Neural progenitor cell (in vitro differentiated cells): ENCODE results near the gene SCAP. TPM values are rescaled to one million over a fixed set of nuclear protein-coding genes. Genes with fewer than 3 reads are reported as not detected.
A peak's percentile ranks its signal among the peaks of the same experiment; 100 is the strongest.

Source experiments
- DNase-seq: peaks from one replicate; pipeline ENCODE4 v3.0.0-alpha.2; 2016; ENCODE audit warnings: low spot score
- H2AFZ ChIP-seq: fragments of 200-600 bp; sonication (generic); replicated peaks from 2 replicates; pipeline ENCODE4 v1.6.1; 2016; ENCODE audit warnings: antibody characterized with exemption
- H3F3A ChIP-seq: fragments of 200-600 bp; sonication (generic); 2 replicates; pipeline ENCODE4 v1.6.1; 2016; ENCODE audit warnings: antibody characterized with exemption, low read depth
- H3K27ac ChIP-seq: fragments of 200-600 bp; sonication (generic); 2 replicates; pipeline ENCODE4 v1.5.1; 2016; ENCODE audit warnings: mild to moderate bottlenecking
- H3K27me3 ChIP-seq: fragments of 200-600 bp; sonication (generic); 2 replicates; pipeline ENCODE4 v1.6.1; 2016; ENCODE audit warnings: mild to moderate bottlenecking, moderate library complexity
- H3K36me3 ChIP-seq: fragments of 200-600 bp; sonication (generic); 2 replicates; pipeline ENCODE4 v1.5.1; 2016
- H3K4me1 ChIP-seq: fragments of 200-600 bp; sonication (generic); 2 replicates; pipeline ENCODE4 v1.6.1; 2016; ENCODE audit warnings: mixed run types
- H3K4me2 ChIP-seq: fragments of 200-600 bp; sonication (generic); 2 replicates; pipeline ENCODE4 v1.6.1; 2016
- H3K4me3 ChIP-seq: fragments of 200-600 bp; sonication (generic); 2 replicates; pipeline ENCODE4 v1.5.1; 2016
- H3K79me2 ChIP-seq: fragments of 200-600 bp; sonication (generic); 2 replicates; pipeline ENCODE4 v1.6.1; 2016; ENCODE audit warnings: low read depth
- H3K9ac ChIP-seq: fragments of 200-600 bp; sonication (generic); 2 replicates; pipeline ENCODE4 v1.6.1; 2016
- H3K9me3 ChIP-seq: fragments of 200-600 bp; sonication (generic); 2 replicates; pipeline ENCODE4 v1.5.1; 2016; ENCODE audit warnings: low read depth
- H4K20me1 ChIP-seq: fragments of 200-600 bp; sonication (generic); 2 replicates; pipeline ENCODE4 v1.6.1; 2016; ENCODE audit warnings: low read depth
- H3K27ac Mint-ChIP-seq: 3 replicates; pipeline ENCODE4 v1.8.0; 2021; ENCODE audit warnings: mixed read lengths
- H3K27me3 Mint-ChIP-seq: 2 replicates; pipeline ENCODE4 v1.8.0; 2022; ENCODE audit warnings: low read depth, mild to moderate bottlenecking, inconsistent platforms, moderate library complexity, mixed read lengths; ENCODE audit not compliant: insufficient read depth
- H3K36me3 Mint-ChIP-seq: 3 replicates; pipeline ENCODE4 v1.8.0; 2021; ENCODE audit warnings: mixed read lengths
- H3K4me1 Mint-ChIP-seq: 3 replicates; pipeline ENCODE4 v1.8.0; 2021; ENCODE audit warnings: mixed read lengths
- H3K4me3 Mint-ChIP-seq: 3 replicates; pipeline ENCODE4 v1.8.0; 2021; ENCODE audit warnings: mild to moderate bottlenecking, moderate library complexity, mixed read lengths
- H3K9me3 Mint-ChIP-seq: 3 replicates; pipeline ENCODE4 v1.8.0; 2020; ENCODE audit warnings: mixed read lengths
- EZH2 ChIP-seq: fragments of 200-600 bp; sonication (generic); IDR thresholded peaks from 2 replicates; pipeline ENCODE4 v1.6.1; 2017; ENCODE audit warnings: antibody characterized with exemption, mild to moderate bottlenecking, moderate library complexity
- EZH2phosphoT487 ChIP-seq: fragments of 200-600 bp; sonication (generic); IDR thresholded peaks from 2 replicates; pipeline ENCODE4 v1.6.1; 2017; ENCODE audit warnings: antibody characterized with exemption
- total RNA-seq: library from RNA; depleted of rRNA; stranded (reverse); fragments of >200 nt; gene quantifications from 2 replicates; pipeline ENCODE4 v1.2.3, GENCODE V29; 2015; ENCODE audit warnings: low replicate concordance
- TF ChIP-seq, protein P1 (sequence below): fragments of 200-600 bp; sonication (generic); IDR thresholded peaks from 2 replicates; pipeline ENCODE4 v1.5.1; 2017; ENCODE audit warnings: antibody characterized with exemption, mild to moderate bottlenecking

SCAP gene
- total RNA-seq, 1 donor from 2014 or later, result 33.0 TPM

DNA sequence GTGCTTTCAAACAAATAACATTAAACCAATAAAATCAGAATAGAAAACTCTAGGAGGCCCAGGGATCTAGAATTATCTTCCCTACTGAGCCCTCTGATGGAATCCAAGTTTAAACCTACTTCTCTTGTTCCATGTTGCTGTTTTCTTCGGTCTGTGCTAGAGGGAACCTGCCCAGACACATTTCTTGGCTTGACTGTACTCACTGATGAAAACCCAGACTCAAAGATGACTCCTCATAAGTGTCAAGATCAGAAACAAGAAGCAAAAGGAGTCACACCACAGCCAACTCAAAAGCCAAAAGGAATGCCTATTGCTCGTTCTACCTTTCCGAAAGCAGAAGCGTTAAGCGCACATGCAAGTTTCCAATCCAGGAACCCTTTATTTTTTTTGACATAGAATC lies 31.6 kb downstream of the SCAP start:
- Histone ChIP-seq H4K20me1 (no peaks in the 10 kb centered on the region), H3K27ac (no peak overlapping the region)
- no peak overlapping the region for H3K4me3 Mint-ChIP-seq

GRCh38 chr3:47443611-47443995 lies 32.1 kb downstream of the SCAP start:
- peaks cover 4% of the 10 kb centered on the region for H3K4me1 Mint-ChIP-seq
- TF ChIP-seq EZH2phosphoT487 (no peak), EZH2 (no peak)
- TF ChIP-seq, protein P1, sequence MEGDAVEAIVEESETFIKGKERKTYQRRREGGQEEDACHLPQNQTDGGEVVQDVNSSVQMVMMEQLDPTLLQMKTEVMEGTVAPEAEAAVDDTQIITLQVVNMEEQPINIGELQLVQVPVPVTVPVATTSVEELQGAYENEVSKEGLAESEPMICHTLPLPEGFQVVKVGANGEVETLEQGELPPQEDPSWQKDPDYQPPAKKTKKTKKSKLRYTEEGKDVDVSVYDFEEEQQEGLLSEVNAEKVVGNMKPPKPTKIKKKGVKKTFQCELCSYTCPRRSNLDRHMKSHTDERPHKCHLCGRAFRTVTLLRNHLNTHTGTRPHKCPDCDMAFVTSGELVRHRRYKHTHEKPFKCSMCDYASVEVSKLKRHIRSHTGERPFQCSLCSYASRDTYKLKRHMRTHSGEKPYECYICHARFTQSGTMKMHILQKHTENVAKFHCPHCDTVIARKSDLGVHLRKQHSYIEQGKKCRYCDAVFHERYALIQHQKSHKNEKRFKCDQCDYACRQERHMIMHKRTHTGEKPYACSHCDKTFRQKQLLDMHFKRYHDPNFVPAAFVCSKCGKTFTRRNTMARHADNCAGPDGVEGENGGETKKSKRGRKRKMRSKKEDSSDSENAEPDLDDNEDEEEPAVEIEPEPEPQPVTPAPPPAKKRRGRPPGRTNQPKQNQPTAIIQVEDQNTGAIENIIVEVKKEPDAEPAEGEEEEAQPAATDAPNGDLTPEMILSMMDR, result no peak
- Histone ChIP-seq H3K9ac (no peak overlapping the region), H3K4me3 (no peak overlapping the region), H3K27ac (no peak overlapping the region), H3F3A (peaks cover 3% of the 10 kb centered on the region), H3K36me3 (no peaks in the 10 kb centered on the region), H3K27me3 (no peaks in the 10 kb centered on the region), H3K4me1 (no peaks in the 10 kb centered on the region), H3K4me2 (no peak overlapping the region), H3K79me2 (peaks cover 40% of the 10 kb centered on the region), H2AFZ (no peak overlapping the region), H4K20me1 (no peaks in the 10 kb centered on the region), H3K9me3 (no peaks in the 10 kb centered on the region)
- H3K27ac Mint-ChIP-seq, result peak overlapping the region; percentile 51
- no peak overlapping the region for H3K4me3 Mint-ChIP-seq
- peaks cover 15% of the 10 kb centered on the region for H3K9me3 Mint-ChIP-seq
- no peaks in the 10 kb centered on the region for H3K27me3 Mint-ChIP-seq
- DNase-seq, result no peak
- H3K36me3 Mint-ChIP-seq, result peaks cover 26% of the 10 kb centered on the region

More for the DNA sequence above, 31.6 kb downstream of the SCAP start:
- TF ChIP-seq EZH2, result no peak
- no peak for TF ChIP-seq EZH2phosphoT487
- TF ChIP-seq, protein P1, result no peak
- peaks cover 15% of the 10 kb centered on the region for H3K9me3 Mint-ChIP-seq
- H3K9me3 ChIP-seq, result no peaks in the 10 kb centered on the region
- peaks cover 43% of the 10 kb centered on the region for H3K79me2 ChIP-seq
- no peak overlapping the region for H3K9ac ChIP-seq
- no peak overlapping the region for H3K4me2 ChIP-seq
- H3K4me1 ChIP-seq, result no peaks in the 10 kb centered on the region
- H3K4me3 ChIP-seq, result no peak overlapping the region
- no peak for DNase-seq
- H2AFZ ChIP-seq, result no peak overlapping the region
- no peaks in the 10 kb centered on the region for H3K27me3 ChIP-seq
- H3K27ac Mint-ChIP-seq, result no peak overlapping the region
- H3F3A ChIP-seq, result peaks cover 3% of the 10 kb centered on the region
- no peaks in the 10 kb centered on the region for H3K27me3 Mint-ChIP-seq
- no peaks in the 10 kb centered on the region for H3K36me3 ChIP-seq
- peaks cover 4% of the 10 kb centered on the region for H3K4me1 Mint-ChIP-seq
- H3K36me3 Mint-ChIP-seq, result peaks cover 23% of the 10 kb centered on the region

- H3K4me1 Mint-ChIP-seq, result peaks cover 4% of the 10 kb centered on the region
- H3K27me3 Mint-ChIP-seq, result no peaks in the 10 kb centered on the region
- Histone ChIP-seq H3K27me3 (no peaks in the 10 kb centered on the region), H3K4me3 (no peak overlapping the region), H3K9ac (no peak overlapping the region), H3K4me2 (no peak overlapping the region), H3K9me3 (no peaks in the 10 kb centered on the region), H3K27ac (no peak overlapping the region), H3K36me3 (peaks cover 8% of the 10 kb centered on the region), H3K4me1 (no peaks in the 10 kb centered on the region), H4K20me1 (no peaks in the 10 kb centered on the region), H3F3A (peaks cover 3% of the 10 kb centered on the region), H3K79me2 (peaks cover 33% of the 10 kb centered on the region), H2AFZ (no peak overlapping the region)
- peaks cover 5% of the 10 kb centered on the region for H3K9me3 Mint-ChIP-seq
- no peak overlapping the region for H3K4me3 Mint-ChIP-seq
- no peak for TF ChIP-seq EZH2
- TF ChIP-seq, protein P1, result no peak
- TF ChIP-seq EZH2phosphoT487, result no peak
- H3K27ac Mint-ChIP-seq, result no peak overlapping the region
- DNase-seq, result no peak
- H3K36me3 Mint-ChIP-seq, result peaks cover 36% of the 10 kb centered on the region
These were observed 33.8 kb downstream of the SCAP start for GRCh38 chr3:47441796-47442551.
